Measurements from ENCODE around the gene GIN1.

GRCh38 chr5:103148213-103148612 is 28.3 kb upstream of the GIN1 start:
- TF ChIP-seq CTCF (conservative IDR thresholded peaks at IDR 0.05), result no peak
- no peak for TF ChIP-seq EZH2 (IDR thresholded peaks at IDR 0.05; ENCODE audit: low read depth)

Measured in PC-9 (cell line).